Mesothelial cell of epicardium (in vitro differentiated cells): Measurements from ENCODE around the gene EMILIN1. TPM values are rescaled to one million over a fixed set of nuclear protein-coding genes. Genes with fewer than 3 reads are reported as not detected.

Experiments
- DNase-seq, 2 experiments: peaks; one replicate each; pipeline ENCODE4 v3.0.0; 2021; ENCODE audit warnings: low spot score in 2 of 2; ENCODE audit not compliant: unreplicated experiment in 2 of 2
- H3K27ac Mint-ChIP-seq: 2 replicates; pipeline ENCODE4 v1.8.0; 2021; ENCODE audit warnings: mixed read lengths
- H3K27me3 Mint-ChIP-seq: 2 replicates; pipeline ENCODE4 v1.8.0; 2021; ENCODE audit warnings: low read depth, mixed read lengths
- H3K36me3 Mint-ChIP-seq: 2 replicates; pipeline ENCODE4 v1.8.0; 2021; ENCODE audit warnings: mixed read lengths
- H3K4me1 Mint-ChIP-seq: 2 replicates; pipeline ENCODE4 v1.8.0; 2021; ENCODE audit warnings: mixed read lengths
- H3K4me3 Mint-ChIP-seq: 2 replicates; pipeline ENCODE4 v1.8.0; 2021; ENCODE audit warnings: mild to moderate bottlenecking, moderate library complexity, mixed read lengths
- H3K9me3 Mint-ChIP-seq: 2 replicates; pipeline ENCODE4 v1.8.0; 2021; ENCODE audit warnings: mixed read lengths
- total RNA-seq: library from RNA; stranded (reverse); gene quantifications from 3 replicates; pipeline ENCODE4 v1.2.1, GENCODE V29; 2021
- TF ChIP-seq, protein P1 (sequence below): fragments of 200-600 bp; sonication (generic); IDR thresholded peaks from one replicate; pipeline ENCODE4 v1.5.0; 2021; ENCODE audit warnings: antibody characterized with exemption; ENCODE audit not compliant: unreplicated experiment

Gene EMILIN1
- total RNA-seq, 1 donor from 2014 or later = 179 TPM

DNA sequence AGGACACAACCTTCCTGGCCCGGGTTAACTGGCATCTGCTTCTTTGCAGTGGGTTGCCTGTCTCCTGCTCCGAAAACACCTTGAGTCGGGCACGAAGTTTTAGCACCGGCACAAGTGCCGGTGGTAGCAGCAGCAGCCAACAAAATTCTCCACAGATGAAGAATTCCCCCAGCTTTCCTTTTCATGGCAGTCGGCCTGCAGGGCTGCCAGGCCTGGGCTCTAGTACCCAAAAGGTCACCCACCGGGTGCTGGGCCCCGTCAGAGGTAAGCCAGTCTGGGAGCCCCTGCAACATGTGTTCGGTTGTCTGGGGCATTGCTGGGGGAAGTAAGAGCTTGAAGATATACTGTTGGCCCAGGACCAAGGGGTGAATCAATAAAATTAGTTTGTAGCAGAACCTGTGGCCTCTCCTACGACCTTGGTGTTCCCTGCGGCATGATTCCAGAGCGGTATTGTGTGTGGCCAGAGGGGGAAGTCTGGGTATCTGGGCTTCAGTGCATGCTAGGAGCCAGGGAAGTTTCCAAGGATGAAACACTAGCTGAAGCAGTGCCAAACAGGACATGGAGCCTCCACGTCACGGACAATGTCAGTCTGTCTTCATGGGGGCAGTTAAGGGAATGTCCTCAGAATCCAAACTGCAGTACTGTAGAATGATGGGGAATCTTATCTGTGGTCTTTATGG is 19.1 kb upstream of the EMILIN1 start:
- no peak overlapping the region for H3K4me3 Mint-ChIP-seq
- no peaks in the 10 kb centered on the region for H3K9me3 Mint-ChIP-seq

DNA sequence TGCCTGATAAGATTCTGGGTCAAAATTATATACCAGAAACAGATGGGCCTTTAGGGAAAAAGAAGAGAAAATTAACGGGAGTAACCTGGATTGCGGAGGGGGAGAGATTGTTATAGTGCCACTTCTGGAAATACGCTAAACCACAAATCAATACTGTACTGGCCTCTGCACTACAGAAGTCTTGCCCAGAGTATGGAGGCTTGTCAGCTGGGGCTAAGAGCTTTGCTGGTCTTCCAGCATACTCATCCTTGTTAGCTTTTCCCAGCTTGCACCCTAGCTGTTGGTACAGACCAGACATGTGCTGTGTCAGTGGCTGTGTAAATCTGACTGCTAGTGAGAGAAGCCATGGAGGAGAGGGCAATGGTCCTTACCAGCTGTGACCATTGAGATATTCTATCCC is 18.1 kb upstream of the EMILIN1 start:
- no peaks in the 10 kb centered on the region for H3K27me3 Mint-ChIP-seq
- no peak overlapping the region for H3K27ac Mint-ChIP-seq
- H3K4me1 Mint-ChIP-seq = no peaks in the 10 kb centered on the region

More for the DNA sequence above, 19.1 kb upstream of the EMILIN1 start:
- no peak overlapping the region for H3K27ac Mint-ChIP-seq
- TF ChIP-seq, protein P1, sequence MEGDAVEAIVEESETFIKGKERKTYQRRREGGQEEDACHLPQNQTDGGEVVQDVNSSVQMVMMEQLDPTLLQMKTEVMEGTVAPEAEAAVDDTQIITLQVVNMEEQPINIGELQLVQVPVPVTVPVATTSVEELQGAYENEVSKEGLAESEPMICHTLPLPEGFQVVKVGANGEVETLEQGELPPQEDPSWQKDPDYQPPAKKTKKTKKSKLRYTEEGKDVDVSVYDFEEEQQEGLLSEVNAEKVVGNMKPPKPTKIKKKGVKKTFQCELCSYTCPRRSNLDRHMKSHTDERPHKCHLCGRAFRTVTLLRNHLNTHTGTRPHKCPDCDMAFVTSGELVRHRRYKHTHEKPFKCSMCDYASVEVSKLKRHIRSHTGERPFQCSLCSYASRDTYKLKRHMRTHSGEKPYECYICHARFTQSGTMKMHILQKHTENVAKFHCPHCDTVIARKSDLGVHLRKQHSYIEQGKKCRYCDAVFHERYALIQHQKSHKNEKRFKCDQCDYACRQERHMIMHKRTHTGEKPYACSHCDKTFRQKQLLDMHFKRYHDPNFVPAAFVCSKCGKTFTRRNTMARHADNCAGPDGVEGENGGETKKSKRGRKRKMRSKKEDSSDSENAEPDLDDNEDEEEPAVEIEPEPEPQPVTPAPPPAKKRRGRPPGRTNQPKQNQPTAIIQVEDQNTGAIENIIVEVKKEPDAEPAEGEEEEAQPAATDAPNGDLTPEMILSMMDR = no peak
- DNase-seq = no peak
- no peaks in the 10 kb centered on the region for H3K4me1 Mint-ChIP-seq
- H3K36me3 Mint-ChIP-seq = peaks cover 31% of the 10 kb centered on the region
- H3K27me3 Mint-ChIP-seq = no peaks in the 10 kb centered on the region

DNA sequence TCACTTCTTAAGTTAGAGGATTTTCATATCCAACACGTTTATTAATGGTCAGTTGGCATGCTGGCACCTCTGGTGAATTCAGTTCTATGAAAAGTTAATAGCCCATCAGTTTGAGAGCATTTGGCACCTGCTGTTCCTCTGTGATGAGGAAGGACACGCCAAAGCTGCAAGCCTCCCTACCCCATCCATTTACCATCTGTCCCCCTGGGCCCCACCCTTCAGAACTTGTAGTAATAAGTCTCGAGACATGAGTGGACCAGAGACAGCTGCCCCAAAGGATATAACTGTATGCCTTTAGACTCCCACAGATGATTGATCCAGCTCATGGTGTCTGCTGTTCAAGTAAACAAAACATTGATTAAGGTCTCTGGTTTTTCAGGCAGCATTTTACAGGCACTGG is 13.3 kb upstream of the EMILIN1 start:
- Mint-ChIP-seq H3K4me3 (no peak overlapping the region), H3K27me3 (no peaks in the 10 kb centered on the region), H3K9me3 (no peaks in the 10 kb centered on the region), H3K36me3 (peaks cover 31% of the 10 kb centered on the region), H3K27ac (no peak overlapping the region), H3K4me1 (peaks cover 8% of the 10 kb centered on the region)
- TF ChIP-seq, protein P1 = no peak
- DNase-seq = no peak

More for the DNA sequence above, 18.1 kb upstream of the EMILIN1 start:
- DNase-seq = no peak
- Mint-ChIP-seq H3K4me3 (no peak overlapping the region), H3K36me3 (peaks cover 29% of the 10 kb centered on the region), H3K9me3 (no peaks in the 10 kb centered on the region)
- TF ChIP-seq, protein P1 = no peak

DNA sequence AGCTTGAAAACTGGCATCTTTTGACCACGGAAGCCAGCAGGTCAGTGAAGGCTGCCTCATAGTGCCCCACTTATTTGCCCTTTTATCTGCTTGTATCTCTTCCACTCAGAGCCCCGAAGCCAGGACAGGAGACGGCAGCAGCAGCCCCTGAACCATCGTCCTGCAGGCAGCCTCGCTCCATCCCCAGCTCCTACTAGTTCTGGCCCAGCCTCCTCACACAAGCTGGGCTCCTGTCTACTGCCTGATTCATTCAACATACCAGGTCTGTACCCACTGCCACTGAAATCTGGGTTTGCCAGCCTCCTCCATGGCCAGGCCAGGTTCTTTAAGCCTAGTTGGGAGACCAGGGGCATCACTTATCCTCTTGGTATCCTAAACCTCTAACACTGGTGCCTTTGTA is 11.0 kb upstream of the EMILIN1 start:
- Mint-ChIP-seq H3K9me3 (no peaks in the 10 kb centered on the region), H3K27me3 (no peaks in the 10 kb centered on the region), H3K27ac (peak overlapping the region; percentile 53), H3K4me1 (peaks cover 22% of the 10 kb centered on the region), H3K4me3 (no peak overlapping the region), H3K36me3 (peaks cover 29% of the 10 kb centered on the region)
- no peak for DNase-seq
- TF ChIP-seq, protein P1 = no peak

DNA sequence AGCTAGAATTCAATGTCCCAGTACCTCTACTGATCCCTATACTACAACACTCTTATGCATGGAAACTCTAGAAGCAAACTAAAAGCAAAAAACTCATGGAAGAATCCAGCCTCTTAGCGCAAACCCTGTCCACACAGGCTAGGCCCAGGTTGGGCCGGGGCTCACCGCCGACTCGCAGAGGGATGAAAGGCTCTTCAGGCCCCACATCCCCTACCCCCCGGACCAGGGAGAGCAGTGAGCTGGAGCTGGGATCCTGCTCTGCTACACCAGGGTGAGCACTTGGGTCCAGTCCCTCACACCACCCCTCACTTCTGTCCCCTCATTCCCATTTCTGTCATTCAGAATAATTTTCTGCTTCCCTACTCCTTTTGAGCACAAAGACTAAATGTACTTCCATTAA is 9.0 kb upstream of the EMILIN1 start:
- Mint-ChIP-seq H3K27me3 (no peaks in the 10 kb centered on the region), H3K36me3 (peaks cover 16% of the 10 kb centered on the region), H3K27ac (peak overlapping the region; percentile 32), H3K4me3 (peak overlapping the region; percentile 99), H3K4me1 (peaks cover 36% of the 10 kb centered on the region), H3K9me3 (no peaks in the 10 kb centered on the region)
- TF ChIP-seq, protein P1 = no peak
- DNase-seq = no peak
